Measurements from ENCODE around the gene GLIS2.
"Not testable (repeated sequence)": the region's sequence is repeated elsewhere in the genome, so short reads cannot be mapped to it uniquely, and the experiment has no call there.

The GLIS2 gene

GRCh38 chr16:4327386-4328045, 11.6 kb downstream of the GLIS2 start:
- no peak for DNase-seq (ENCODE audit: low read depth, low spot score)
- H3K9me3 ChIP-seq (ENCODE audit: low read depth, low read length): no peaks in the 10 kb centered on the region
- H3K4me3 ChIP-seq: no peak overlapping the region
- H3K36me3 ChIP-seq (ENCODE audit: insufficient read depth, low read length): no peaks in the 10 kb centered on the region
- no peak overlapping the region for H3K9ac ChIP-seq (ENCODE audit: insufficient read length)
- TF ChIP-seq EZH2 (IDR thresholded peaks at IDR 0.05): no peak
- TF ChIP-seq POLR2AphosphoS5 (IDR thresholded peaks at IDR 0.05; ENCODE audit: borderline replicate concordance, low read depth, low read length): no peak
- no peak for TF ChIP-seq FOXP2 (optimal IDR thresholded peaks at IDR 0.05; ENCODE audit: control extremely low read depth, extremely low read length, insufficient read depth)
- no peak overlapping the region for H3K27ac ChIP-seq

- no peak for DNase-seq (ENCODE audit: low read depth, low spot score)
- no peaks in the 10 kb centered on the region for H3K9me3 ChIP-seq (ENCODE audit: low read depth, low read length)
- TF ChIP-seq FOXP2 (optimal IDR thresholded peaks at IDR 0.05; ENCODE audit: control extremely low read depth, extremely low read length, insufficient read depth) (no peak), POLR2AphosphoS5 (IDR thresholded peaks at IDR 0.05; ENCODE audit: borderline replicate concordance, low read depth, low read length) (no peak), EZH2 (IDR thresholded peaks at IDR 0.05) (no peak)
- no peaks in the 10 kb centered on the region for H3K36me3 ChIP-seq (ENCODE audit: insufficient read depth, low read length)
- no peak overlapping the region for H3K27ac ChIP-seq
- H3K9ac ChIP-seq (ENCODE audit: insufficient read length): no peak overlapping the region
- no peak overlapping the region for H3K4me3 ChIP-seq
These were observed 12.3 kb downstream of the GLIS2 start for GRCh38 chr16:4328046-4328781.

- no peak overlapping the region for H3K9ac ChIP-seq (ENCODE audit: insufficient read length)
- no peak for DNase-seq (ENCODE audit: low read depth, low spot score)
- H3K4me3 ChIP-seq: no peak overlapping the region
- H3K27ac ChIP-seq: no peak overlapping the region
- no peaks in the 10 kb centered on the region for H3K9me3 ChIP-seq (ENCODE audit: low read depth, low read length)
- TF ChIP-seq FOXP2 (optimal IDR thresholded peaks at IDR 0.05; ENCODE audit: control extremely low read depth, extremely low read length, insufficient read depth) (no peak), POLR2AphosphoS5 (IDR thresholded peaks at IDR 0.05; ENCODE audit: borderline replicate concordance, low read depth, low read length) (no peak), EZH2 (IDR thresholded peaks at IDR 0.05) (no peak)
- H3K36me3 ChIP-seq (ENCODE audit: insufficient read depth, low read length): no peaks in the 10 kb centered on the region
These were observed 13.2 kb downstream of the GLIS2 start for GRCh38 chr16:4328782-4329775.

GRCh38 chr16:4330277-4330874, 14.5 kb downstream of the GLIS2 start:
- no peak overlapping the region for H3K9ac ChIP-seq (ENCODE audit: insufficient read length)
- H3K36me3 ChIP-seq (ENCODE audit: insufficient read depth, low read length): no peaks in the 10 kb centered on the region
- TF ChIP-seq EZH2 (IDR thresholded peaks at IDR 0.05) (no peak), POLR2AphosphoS5 (IDR thresholded peaks at IDR 0.05; ENCODE audit: borderline replicate concordance, low read depth, low read length) (no peak), FOXP2 (optimal IDR thresholded peaks at IDR 0.05; ENCODE audit: control extremely low read depth, extremely low read length, insufficient read depth) (no peak)
- no peak overlapping the region for H3K27ac ChIP-seq
- no peak overlapping the region for H3K4me3 ChIP-seq
- H3K9me3 ChIP-seq (ENCODE audit: low read depth, low read length): no peaks in the 10 kb centered on the region
- DNase-seq (ENCODE audit: low read depth, low spot score): no peak

GRCh38 chr16:4332083-4332482, 16.2 kb downstream of the GLIS2 start:
- H3K36me3 ChIP-seq (ENCODE audit: insufficient read depth, low read length): no peaks in the 10 kb centered on the region
- no peak overlapping the region for H3K27ac ChIP-seq
- H3K9ac ChIP-seq (ENCODE audit: insufficient read length): no peak overlapping the region
- no peak overlapping the region for H3K4me3 ChIP-seq
- no peaks in the 10 kb centered on the region for H3K9me3 ChIP-seq (ENCODE audit: low read depth, low read length)
- no peak for DNase-seq (ENCODE audit: low read depth, low spot score)
- TF ChIP-seq FOXP2 (optimal IDR thresholded peaks at IDR 0.05; ENCODE audit: control extremely low read depth, extremely low read length, insufficient read depth): no peak
- no peak for TF ChIP-seq EZH2 (IDR thresholded peaks at IDR 0.05)
- no peak for TF ChIP-seq POLR2AphosphoS5 (IDR thresholded peaks at IDR 0.05; ENCODE audit: borderline replicate concordance, low read depth, low read length)

- TF ChIP-seq POLR2AphosphoS5 (IDR thresholded peaks at IDR 0.05; ENCODE audit: borderline replicate concordance, low read depth, low read length): no peak
- no peak for TF ChIP-seq EZH2 (IDR thresholded peaks at IDR 0.05)
- no peak for TF ChIP-seq FOXP2 (optimal IDR thresholded peaks at IDR 0.05; ENCODE audit: control extremely low read depth, extremely low read length, insufficient read depth)
- Histone ChIP-seq H3K9me3 (ENCODE audit: low read depth, low read length) (no peaks in the 10 kb centered on the region), H3K9ac (ENCODE audit: insufficient read length) (no peak overlapping the region), H3K36me3 (ENCODE audit: insufficient read depth, low read length) (no peaks in the 10 kb centered on the region; the same call in 1 of the 2 replicates), H3K27ac (no peak overlapping the region), H3K4me3 (no peak overlapping the region)
- no peak for DNase-seq (ENCODE audit: low read depth, low spot score)
These were observed 16.9 kb downstream of the GLIS2 start for GRCh38 chr16:4332623-4333307.

GRCh38 chr16:4333308-4333638, 17.4 kb downstream of the GLIS2 start:
- H3K9ac ChIP-seq (ENCODE audit: insufficient read length): no peak overlapping the region
- no peak for DNase-seq (ENCODE audit: low read depth, low spot score)
- H3K9me3 ChIP-seq (ENCODE audit: low read depth, low read length): no peaks in the 10 kb centered on the region
- H3K4me3 ChIP-seq: no peak overlapping the region
- no peaks in the 10 kb centered on the region; the same call in 1 of the 2 replicates for H3K36me3 ChIP-seq (ENCODE audit: insufficient read depth, low read length)
- TF ChIP-seq EZH2 (IDR thresholded peaks at IDR 0.05): no peak
- TF ChIP-seq POLR2AphosphoS5 (IDR thresholded peaks at IDR 0.05; ENCODE audit: borderline replicate concordance, low read depth, low read length): no peak
- H3K27ac ChIP-seq: no peak overlapping the region

- H3K9ac ChIP-seq (ENCODE audit: insufficient read length); H3K27ac ChIP-seq; H3K36me3 ChIP-seq (ENCODE audit: insufficient read depth, low read length); H3K9me3 ChIP-seq (ENCODE audit: low read depth, low read length); DNase-seq (ENCODE audit: low read depth, low spot score); H3K4me3 ChIP-seq: not testable (repeated sequence)
These were observed 17.8 kb downstream of the GLIS2 start for GRCh38 chr16:4333714-4334113.
